Left cardiac atrium (tissue), 4 donors: ENCODE data around the gene ELP4. TPM values are rescaled to one million over a fixed set of nuclear protein-coding genes. Genes with fewer than 3 reads are reported as not detected.
A peak's percentile ranks its signal among the peaks of the same experiment; 100 is the strongest.
"Not testable (repeated sequence)": the region's sequence is repeated elsewhere in the genome, so short reads cannot be mapped to it uniquely, and the experiment has no call there.

ENCODE experiments used
- ATAC-seq, 2 donors: fragments of 200-7000 bp; cut with Tn5 transposase; one replicate each; pipeline ENCODE4 v1.9.1; 2020; ENCODE audit warnings: mild to moderate bottlenecking in 2 of 2, moderate library complexity in 2 of 2
- DNase-seq: peaks from one replicate; pipeline ENCODE4 v3.0.0-alpha.2; 2020
- intact Hi-C, 2 donors: fragments of 100-400 bp; cut with DNase I; formaldehyde crosslinking; loops; one replicate each; pipeline versions ENCODE4 v1.14.1 to v1.15.1; 2022 to 2023
- total RNA-seq, 2 donors: library from RNA; stranded (reverse); fragmentation: NEBNext Ultra II Directional; extraction: Animal tissue kit (Norgen Biotek cat#: 25700); gene quantifications; one replicate each; pipeline ENCODE4 v1.2.1, GENCODE V29; 2021
- donor health status: DM: no; HTN: yes; CAD: no.
- donor health status: DM: no; HTN: yes; CAD: no; lungs with severe emphysema.
- donor health status: DM: yes; HTN: yes; CAD: no.
- donor health status: Dilated cardiomyopathy.

Gene ELP4
- total RNA-seq, 2 donors from 2014 or later: 12.6 to 15.3 TPM

GRCh38 chr11:31625868-31626267 is 116.3 kb downstream of the ELP4 start:
- DNase-seq: no peak
- intact Hi-C loops: no loop called here
- no peak for ATAC-seq

GRCh38 chr11:31628111-31628510 is 118.5 kb downstream of the ELP4 start:
- no peak for DNase-seq
- no peak for ATAC-seq
- intact Hi-C loops: no loop called here

DNA sequence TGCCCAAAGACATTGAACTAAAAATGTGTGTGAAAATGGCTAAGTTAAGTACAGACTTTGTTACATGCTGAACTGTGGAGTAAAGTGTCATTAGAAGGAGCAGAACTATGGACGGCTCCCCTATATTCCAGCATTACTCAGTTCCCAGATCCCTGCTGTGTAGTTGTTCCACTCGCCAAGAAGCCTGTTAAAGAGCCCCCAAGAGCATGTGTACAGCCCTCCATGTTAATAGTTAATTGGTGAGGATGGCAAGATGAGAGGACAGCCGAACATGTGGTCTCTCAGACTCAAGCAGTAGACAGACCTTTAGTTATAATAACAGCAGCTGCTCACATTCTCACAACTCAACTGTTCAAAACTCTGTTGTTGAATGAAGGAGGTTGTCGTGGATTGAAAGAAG is 127.4 kb downstream of the ELP4 start:
- DNase-seq (no peak), ATAC-seq (no peak)
- intact Hi-C loops: no loop called here

DNA sequence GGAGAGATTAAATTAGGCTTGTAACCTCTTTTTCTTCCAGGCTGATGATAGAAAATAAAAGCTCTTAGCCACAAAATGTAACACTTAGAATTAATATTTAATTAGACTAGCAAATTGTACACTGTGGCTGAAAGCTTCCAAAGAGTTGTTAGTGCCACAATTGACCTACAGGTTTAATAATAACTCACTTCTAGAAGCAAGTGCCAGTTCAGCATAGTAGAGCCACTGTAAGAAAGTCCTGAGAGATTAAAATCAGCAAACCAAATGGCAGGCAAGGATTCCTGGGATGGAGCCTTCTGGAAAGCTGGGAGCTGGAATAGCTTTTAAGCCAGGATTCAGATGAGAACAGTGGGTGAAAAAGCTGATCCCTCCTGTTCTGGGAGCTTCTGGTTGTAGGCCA is 131.0 kb downstream of the ELP4 start:
- intact Hi-C loops: loop anchor here in 1 of 2 donors (2.0 to 5.0 kb wide), 2 partner anchors 230 to 317 kb away; no protein-coding TSS in a partner anchor
- ATAC-seq (no peak), DNase-seq (no peak)

GRCh38 chr11:31641477-31642062 is 132.0 kb downstream of the ELP4 start:
- intact Hi-C loops: loop anchor here in 1 of 2 donors (2.0 to 5.0 kb wide), 2 partner anchors 229 to 316 kb away; no protein-coding TSS in a partner anchor
- ATAC-seq (no peak), DNase-seq (no peak)

GRCh38 chr11:31643857-31644256 is 134.3 kb downstream of the ELP4 start:
- intact Hi-C loops: loop anchor here in 1 of 2 donors (5.0 kb wide), 1 partner anchor 313 kb away; no protein-coding TSS in a partner anchor
- no peak for DNase-seq
- ATAC-seq: no peak

DNA sequence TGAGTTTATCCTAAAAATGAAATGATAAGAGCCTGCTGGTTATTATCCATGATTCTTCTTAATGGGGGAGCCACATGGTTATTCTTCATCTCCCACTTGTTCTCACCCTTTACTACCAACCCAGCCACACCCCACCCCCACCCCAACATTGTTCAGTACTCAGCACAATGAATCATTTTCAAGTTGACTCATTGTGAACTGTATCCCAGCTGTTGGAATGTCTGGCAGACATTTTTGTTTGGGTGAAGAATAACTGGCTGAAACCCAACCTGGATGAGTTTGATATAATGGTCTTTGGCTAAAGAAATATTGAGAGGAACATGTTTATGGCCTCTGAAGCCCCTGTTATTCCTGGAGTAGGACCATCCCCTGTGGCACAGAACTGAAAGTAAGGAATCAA is 136.2 kb downstream of the ELP4 start:
- peak in 1 of 2 donors; percentile 92 for ATAC-seq
- intact Hi-C loops: no loop called here

DNA sequence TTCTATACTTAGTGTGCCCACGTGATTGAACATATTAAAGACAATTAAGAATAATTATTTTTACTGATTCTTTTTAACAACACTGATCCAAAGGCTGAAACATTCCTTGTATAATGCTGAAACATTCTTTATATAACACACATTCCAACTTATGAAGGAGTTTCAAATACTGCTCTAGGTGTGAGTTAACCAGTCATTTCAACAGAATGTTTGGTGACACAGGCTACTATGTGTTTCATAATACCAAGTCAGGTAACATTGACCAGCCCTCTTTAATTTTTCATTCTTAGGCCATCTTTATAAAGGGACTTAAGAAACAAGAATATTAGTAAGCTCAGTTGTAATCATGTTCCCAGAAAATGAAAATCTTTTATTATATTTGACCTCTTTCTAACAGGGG is 136.6 kb downstream of the ELP4 start:
- ATAC-seq: no peak
- no peak for DNase-seq
- intact Hi-C loops: no loop called here

More for the DNA sequence above, 136.2 kb downstream of the ELP4 start:
- no peak for DNase-seq

DNA sequence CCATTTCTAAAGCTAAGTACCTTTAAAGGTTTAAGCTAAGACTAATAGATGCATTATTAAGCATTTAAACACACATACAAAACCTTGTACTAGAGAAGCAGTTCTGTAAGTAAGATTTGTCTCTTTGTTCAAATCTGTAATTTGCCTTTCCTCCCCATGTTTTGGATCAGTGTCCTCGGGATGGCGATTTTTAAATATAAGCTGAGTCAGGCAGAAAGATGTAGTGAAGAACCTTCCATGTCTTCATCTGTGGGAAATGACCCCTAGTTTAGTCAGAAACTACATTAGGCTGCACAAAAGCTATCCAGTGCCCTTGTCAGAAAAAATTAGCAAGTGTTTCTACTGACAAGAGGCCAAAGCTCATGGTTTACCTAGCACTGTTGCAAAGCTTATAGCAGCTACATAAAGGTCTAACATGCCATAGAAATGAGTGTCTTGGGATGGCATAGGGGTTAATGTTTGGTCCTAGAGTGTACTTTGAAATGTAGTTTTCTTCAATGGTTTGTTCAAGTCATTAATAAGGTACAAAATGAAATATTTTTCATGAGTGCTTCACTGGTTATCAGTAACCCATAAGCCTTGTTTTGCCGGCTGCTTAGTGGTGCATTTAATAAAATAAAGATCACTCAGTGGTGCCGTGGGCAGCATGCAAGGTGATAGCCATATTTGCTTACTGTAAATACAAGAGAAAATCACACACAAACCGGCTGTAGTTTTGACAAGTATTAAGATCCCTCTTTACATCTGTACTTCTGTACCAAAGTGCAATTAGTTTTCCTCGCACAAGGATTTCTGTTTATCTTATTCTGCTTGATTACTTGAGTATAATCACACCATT is 139.8 kb downstream of the ELP4 start:
- intact Hi-C loops: no loop called here
- DNase-seq (no peak), ATAC-seq (no peak)

DNA sequence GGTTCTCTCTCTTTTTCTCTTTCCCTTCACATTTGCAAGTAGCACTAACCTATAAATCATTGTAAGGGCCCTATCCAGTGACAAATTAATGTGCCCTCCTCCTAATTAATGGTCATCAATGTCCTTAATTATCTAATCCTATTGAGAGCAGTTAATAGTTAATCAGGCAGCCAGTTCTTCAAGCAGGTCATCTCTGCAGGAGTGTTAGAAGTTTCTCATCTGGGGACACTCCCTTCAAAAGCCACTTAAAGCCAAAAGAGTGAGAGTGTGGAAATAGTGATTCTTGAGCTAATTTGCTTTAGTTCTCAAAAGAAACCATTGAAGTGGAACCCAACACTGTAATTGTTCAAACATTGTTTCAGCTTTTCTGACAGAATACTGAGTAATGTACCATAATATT is 141.6 kb downstream of the ELP4 start:
- intact Hi-C loops: no loop called here
- no peak for ATAC-seq

GRCh38 chr11:31651822-31652221 is 142.3 kb downstream of the ELP4 start:
- ATAC-seq (no peak), DNase-seq (no peak)
- intact Hi-C loops: no loop called here

More for the DNA sequence above, 141.6 kb downstream of the ELP4 start:
- no peak for DNase-seq

DNA sequence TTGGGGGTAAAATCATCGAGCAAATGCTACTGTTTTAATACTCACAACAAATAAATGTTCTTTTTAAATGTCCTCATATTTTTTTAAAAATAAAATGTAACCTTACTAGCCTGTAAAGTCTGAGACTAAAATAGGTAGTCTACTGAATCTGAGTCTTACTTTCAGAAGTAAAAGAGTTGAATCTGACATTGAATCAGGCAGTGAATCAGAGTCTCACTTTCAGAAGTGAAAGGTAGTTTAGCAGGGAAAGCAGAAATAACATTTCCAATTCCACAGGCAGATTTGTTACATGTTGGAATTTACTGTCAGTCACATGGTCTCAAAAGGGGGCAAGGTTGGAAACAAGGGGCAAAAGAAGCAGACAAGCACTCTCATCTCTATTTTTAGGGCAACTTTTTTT is 143.0 kb downstream of the ELP4 start:
- intact Hi-C loops: no loop called here
- no peak for ATAC-seq
- no peak for DNase-seq

DNA sequence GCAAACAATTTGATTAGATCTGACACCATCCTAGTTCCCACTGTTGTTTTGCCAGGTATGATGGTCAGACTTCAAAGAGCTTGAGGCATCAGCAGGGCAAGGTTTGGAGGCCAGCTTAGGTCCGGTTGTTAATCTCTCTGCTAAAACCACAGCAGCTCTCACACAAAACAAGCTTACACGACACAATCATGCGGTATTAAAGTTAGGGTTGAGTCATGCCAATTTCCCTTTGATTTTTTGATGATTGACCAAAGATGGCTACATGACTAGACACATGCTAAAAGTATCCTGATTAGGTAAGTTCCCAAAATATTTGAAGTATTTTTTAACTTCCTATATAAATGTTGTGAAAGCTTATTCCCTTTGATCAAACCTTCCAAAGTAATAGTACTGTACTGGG is 145.9 kb downstream of the ELP4 start:
- DNase-seq (no peak), ATAC-seq (no peak)
- intact Hi-C loops: no loop called here

DNA sequence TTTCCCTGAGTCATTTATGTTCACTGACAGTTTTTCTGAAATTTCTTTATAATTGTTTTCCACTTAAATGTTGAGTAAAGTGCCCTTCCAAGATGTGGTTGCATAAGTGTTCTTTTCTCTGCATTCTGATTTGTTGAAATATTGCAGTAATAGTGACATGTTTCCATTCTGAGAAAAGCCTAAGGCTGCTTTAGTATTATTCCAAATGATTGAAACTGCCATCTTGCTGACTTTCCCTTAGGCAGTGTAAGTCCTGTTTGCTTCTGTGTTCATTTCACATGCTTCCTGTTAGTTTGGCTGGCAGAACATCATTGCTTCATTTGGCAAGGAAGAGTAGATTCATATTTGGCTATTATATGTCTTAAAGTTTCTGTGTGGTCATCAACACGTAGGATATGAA is 146.5 kb downstream of the ELP4 start:
- no peak for ATAC-seq
- no peak for DNase-seq
- intact Hi-C loops: no loop called here

GRCh38 chr11:31657091-31657490 is 147.5 kb downstream of the ELP4 start:
- intact Hi-C loops: no loop called here
- ATAC-seq (no peak), DNase-seq (no peak)

DNA sequence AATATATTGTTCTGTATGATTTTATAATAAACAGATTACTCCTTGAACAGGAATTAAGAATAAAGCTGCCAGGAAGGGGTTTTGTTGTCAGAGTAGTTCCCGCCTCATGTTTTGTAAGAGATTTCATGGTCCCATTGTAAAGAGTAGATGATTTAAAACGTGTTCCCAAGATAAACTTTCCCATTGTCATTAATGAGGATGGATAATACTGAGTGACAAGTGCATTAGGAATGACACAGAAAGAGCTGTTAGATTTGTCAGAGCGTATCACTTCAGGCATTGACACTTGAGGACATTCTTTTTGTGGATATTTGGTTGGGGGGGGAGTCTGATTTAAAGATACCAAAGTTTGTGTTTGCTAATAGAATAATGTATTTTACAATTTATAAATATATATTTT is 154.6 kb downstream of the ELP4 start:
- intact Hi-C loops: no loop called here
- no peak for DNase-seq
- no peak for ATAC-seq

GRCh38 chr11:31664954-31665353 is 155.4 kb downstream of the ELP4 start:
- ATAC-seq (no peak), DNase-seq (no peak)
- intact Hi-C loops: no loop called here

DNA sequence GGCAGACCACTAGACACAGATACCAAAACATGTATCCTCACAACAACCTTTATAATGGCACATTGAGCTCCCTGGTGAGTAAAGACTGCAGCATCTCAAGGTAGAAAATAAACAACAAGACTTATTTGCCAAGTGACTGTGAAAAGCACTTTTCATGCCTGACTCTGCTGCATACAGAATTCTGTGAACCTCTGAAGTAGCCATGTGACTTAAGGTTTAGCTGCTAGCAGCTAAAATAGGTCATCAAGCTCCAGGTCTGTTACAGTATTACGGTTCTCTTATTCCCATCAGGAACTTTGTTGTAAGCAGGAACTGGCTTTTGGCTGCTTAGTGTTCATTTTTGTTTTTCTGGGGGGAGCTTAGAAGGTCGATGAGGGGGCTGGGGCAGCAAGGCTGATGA is 162.1 kb downstream of the ELP4 start:
- DNase-seq: no peak
- ATAC-seq: no peak
- intact Hi-C loops: no loop called here

DNA sequence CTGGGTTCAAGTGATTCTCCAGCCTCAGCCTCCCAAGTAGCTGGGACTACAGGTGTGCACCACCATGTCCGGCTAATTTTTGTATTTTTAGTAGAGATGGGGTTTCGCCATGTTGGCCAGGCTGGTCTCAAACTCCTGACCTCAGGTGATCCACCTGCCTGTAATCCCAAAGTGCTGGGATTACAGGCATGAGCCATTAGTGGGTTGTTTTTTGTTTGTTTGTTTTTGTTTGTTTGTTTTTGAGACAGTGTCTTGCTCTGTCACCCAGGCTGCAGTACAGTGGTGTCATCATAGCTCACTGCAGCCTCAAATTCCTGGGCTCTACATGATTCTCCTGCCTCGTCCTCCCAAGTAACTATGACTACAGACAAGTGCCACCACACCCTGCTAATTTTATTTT is 163.5 kb downstream of the ELP4 start:
- DNase-seq, intact Hi-C loops, ATAC-seq: not testable (repeated sequence)

GRCh38 chr11:31676280-31676982 is 166.9 kb downstream of the ELP4 start:
- ATAC-seq (peak in 1 of 2 donors; percentile 50), DNase-seq (no peak)
- intact Hi-C loops: no loop called here
